SU-DHL-6 (cell line): ENCODE measurements around the gene KRT24.

Experiments
- H2AFZ ChIP-seq: fragments of 200-600 bp; sonication (generic); 2 replicates; pipeline ENCODE4 v1.6.1; 2014; ENCODE audit warnings: low read depth, mild to moderate bottlenecking, moderate library complexity, mixed read lengths, antibody characterized with exemption, low read length; ENCODE audit not compliant: severe bottlenecking
- H3F3A ChIP-seq: fragments of 200-600 bp; shearing (Covaris generic); 2 replicates; pipeline ENCODE4 v1.6.0; 2016; ENCODE audit warnings: antibody characterized with exemption, mild to moderate bottlenecking; ENCODE audit not compliant: insufficient read depth
- H3K27ac ChIP-seq: fragments of 200-600 bp; sonication (generic); 2 replicates; pipeline ENCODE4 v1.5.1; 2016; ENCODE audit warnings: low read depth, mild to moderate bottlenecking, low read length, moderate library complexity, mixed read lengths
- H3K27me3 ChIP-seq: fragments of 200-600 bp; sonication (generic), shearing (Covaris generic); 2 replicates; pipeline ENCODE4 v1.6.0; 2014; ENCODE audit warnings: mild to moderate bottlenecking, low read length
- H3K36me3 ChIP-seq: fragments of 200-600 bp; sonication (generic); 2 replicates; pipeline ENCODE4 v1.6.1; 2014; ENCODE audit warnings: mild to moderate bottlenecking, low read length, mixed read lengths
- H3K4me2 ChIP-seq: fragments of 300-600, 200-600 bp; shearing (Covaris generic), sonication (generic); 2 replicates; pipeline ENCODE4 v1.6.0; 2014; ENCODE audit warnings: low read length, low read depth, mild to moderate bottlenecking; ENCODE audit not compliant: poor library complexity, severe bottlenecking
- H3K4me3 ChIP-seq: fragments of 200-600 bp; sonication (generic); 2 replicates; pipeline ENCODE4 v1.5.1; 2014; ENCODE audit warnings: antibody characterized with exemption, low read length, mild to moderate bottlenecking, mixed read lengths; ENCODE audit not compliant: insufficient read depth, poor library complexity, severe bottlenecking
- H3K79me2 ChIP-seq: fragments of 200-600 bp; sonication (generic); 2 replicates; pipeline ENCODE4 v1.6.1; 2014; ENCODE audit warnings: mild to moderate bottlenecking, low read length, moderate library complexity; ENCODE audit not compliant: insufficient read depth
- H3K9ac ChIP-seq: fragments of 200-600 bp; sonication (generic); 2 replicates; pipeline ENCODE4 v1.7.0; 2014; ENCODE audit warnings: mild to moderate bottlenecking, low read length
- H3K9me2 ChIP-seq: fragments of 200-600 bp; sonication (generic); replicated peaks from 2 replicates; pipeline ENCODE4 v1.6.1; 2014; ENCODE audit warnings: low read length; ENCODE audit not compliant: insufficient read depth
- H3K9me3 ChIP-seq: fragments of 200-600 bp; sonication (generic); 2 replicates; pipeline ENCODE4 v1.6.1; 2014; ENCODE audit warnings: low read length, mixed read lengths; ENCODE audit not compliant: insufficient read depth
- H4K20me1 ChIP-seq: fragments of 200-600 bp; sonication (generic); 2 replicates; pipeline ENCODE4 v1.6.1; 2014; ENCODE audit warnings: low read depth, mild to moderate bottlenecking, antibody characterized with exemption, low read length, moderate library complexity, mixed read lengths
- CTCF ChIP-seq: fragments of 200-600 bp; sonication (generic); IDR thresholded peaks from one replicate; pipeline ENCODE4 v1.5.1; 2017; ENCODE audit warnings: antibody characterized with exemption, mild to moderate bottlenecking, low read length, moderate library complexity; ENCODE audit not compliant: insufficient read depth, poor library complexity, severe bottlenecking
- EZH2phosphoT487 ChIP-seq: fragments of 200-600 bp; sonication (generic), shearing (Covaris generic); conservative IDR thresholded peaks from 2 replicates; pipeline ENCODE4 v1.6.1; 2018; ENCODE audit warnings: mild to moderate bottlenecking, antibody characterized with exemption, low read length, moderate library complexity, mixed read lengths

The KRT24 gene

GRCh38 chr17:40702271-40702670 lies 1.3 kb downstream of the KRT24 start:
- Histone ChIP-seq H4K20me1 (no peaks in the 10 kb centered on the region), H3K27ac (no peak overlapping the region), H3K9me3 (no peaks in the 10 kb centered on the region), H3K36me3 (no peaks in the 10 kb centered on the region), H3K9me2 (no peaks in the 10 kb centered on the region), H3F3A (no peaks in the 10 kb centered on the region), H3K27me3 (no peaks in the 10 kb centered on the region), H3K4me3 (no peak overlapping the region), H3K4me2 (no peak overlapping the region), H3K79me2 (no peaks in the 10 kb centered on the region), H3K9ac (no peak overlapping the region), H2AFZ (no peak overlapping the region)
- TF ChIP-seq EZH2phosphoT487 (no peak), CTCF (no peak)

- H3K4me2 ChIP-seq, result no peak overlapping the region
- TF ChIP-seq EZH2phosphoT487 (no peak), CTCF (no peak)
- H3K9ac ChIP-seq, result no peak overlapping the region
- no peaks in the 10 kb centered on the region for H3F3A ChIP-seq
- H3K27ac ChIP-seq, result no peak overlapping the region
- no peaks in the 10 kb centered on the region for H3K9me2 ChIP-seq
- no peak overlapping the region for H2AFZ ChIP-seq
- H3K9me3 ChIP-seq, result no peaks in the 10 kb centered on the region
- H4K20me1 ChIP-seq, result no peaks in the 10 kb centered on the region
- no peaks in the 10 kb centered on the region for H3K79me2 ChIP-seq
- no peaks in the 10 kb centered on the region for H3K27me3 ChIP-seq
- H3K36me3 ChIP-seq, result no peaks in the 10 kb centered on the region
- no peak overlapping the region for H3K4me3 ChIP-seq
Measured at GRCh38 chr17:40699853-40700252, 3.7 kb downstream of the KRT24 start.

GRCh38 chr17:40699371-40699770 lies 4.2 kb downstream of the KRT24 start:
- Histone ChIP-seq H3K4me3 (no peak overlapping the region), H3K4me2 (no peak overlapping the region), H3K27me3 (no peaks in the 10 kb centered on the region), H3K9me2 (no peaks in the 10 kb centered on the region), H3K36me3 (no peaks in the 10 kb centered on the region), H2AFZ (no peak overlapping the region), H3K79me2 (no peaks in the 10 kb centered on the region), H3F3A (no peaks in the 10 kb centered on the region), H3K9ac (no peak overlapping the region), H3K27ac (no peak overlapping the region), H4K20me1 (no peaks in the 10 kb centered on the region), H3K9me3 (no peaks in the 10 kb centered on the region)
- TF ChIP-seq EZH2phosphoT487 (no peak), CTCF (no peak)
